CD1c-positive myeloid dendritic cell (primary cell): ENCODE results near the gene ISG15.
"Not testable (repeated sequence)": the region's sequence is repeated elsewhere in the genome, so short reads cannot be mapped to it uniquely, and the experiment has no call there.

Experiments
- DNase-seq: peaks from one replicate; pipeline ENCODE4 v3.0.0-alpha.2; 2016; ENCODE audit errors: extremely low spot score

ISG15 gene

DNA sequence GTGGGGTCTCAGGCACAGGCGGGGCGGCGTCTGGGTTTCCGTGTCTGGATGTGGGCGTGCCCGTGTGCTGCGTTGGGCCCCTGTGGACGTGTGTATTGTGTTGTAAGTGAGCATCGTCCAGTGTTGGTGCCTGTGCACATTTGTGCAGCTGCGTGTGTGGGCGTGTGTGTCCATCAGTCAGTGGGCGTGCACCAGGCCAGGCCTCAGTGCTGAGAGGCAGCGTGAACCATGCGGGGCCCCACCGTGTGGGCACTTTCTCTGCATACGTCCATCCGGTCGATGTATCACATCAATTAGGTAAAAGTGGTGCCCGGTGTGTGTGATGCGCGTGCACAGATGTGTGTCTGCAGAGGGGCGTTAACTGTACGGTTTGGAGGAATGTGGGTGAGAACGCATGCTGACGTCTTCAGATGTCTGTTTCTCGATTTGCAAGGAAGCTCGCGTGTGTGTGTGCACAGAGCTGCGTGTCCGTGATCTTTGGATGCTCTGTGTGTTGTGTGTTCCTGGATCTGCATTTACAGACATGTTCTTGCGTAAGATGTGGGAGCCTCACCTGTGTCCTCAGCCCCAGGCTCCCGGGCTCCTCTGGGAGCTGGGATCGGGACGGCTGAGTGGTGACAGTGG is 31.3 kb downstream of the ISG15 start:
- no peak for DNase-seq

DNA sequence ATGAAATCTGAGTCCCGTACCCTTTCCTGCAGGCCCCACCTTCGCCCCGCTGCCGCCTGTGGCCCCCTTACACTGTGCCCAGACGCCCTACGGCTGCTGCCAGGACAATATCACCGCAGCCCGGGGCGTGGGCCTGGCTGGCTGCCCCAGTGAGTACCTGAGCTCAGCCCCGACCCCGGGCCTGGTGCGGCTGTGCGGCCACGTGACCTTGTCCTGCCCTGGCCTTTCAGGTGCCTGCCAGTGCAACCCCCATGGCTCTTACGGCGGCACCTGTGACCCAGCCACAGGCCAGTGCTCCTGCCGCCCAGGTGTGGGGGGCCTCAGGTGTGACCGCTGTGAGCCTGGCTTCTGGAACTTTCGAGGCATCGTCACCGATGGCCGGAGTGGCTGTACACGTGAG is 31.8 kb downstream of the ISG15 start:
- DNase-seq: no peak

DNA sequence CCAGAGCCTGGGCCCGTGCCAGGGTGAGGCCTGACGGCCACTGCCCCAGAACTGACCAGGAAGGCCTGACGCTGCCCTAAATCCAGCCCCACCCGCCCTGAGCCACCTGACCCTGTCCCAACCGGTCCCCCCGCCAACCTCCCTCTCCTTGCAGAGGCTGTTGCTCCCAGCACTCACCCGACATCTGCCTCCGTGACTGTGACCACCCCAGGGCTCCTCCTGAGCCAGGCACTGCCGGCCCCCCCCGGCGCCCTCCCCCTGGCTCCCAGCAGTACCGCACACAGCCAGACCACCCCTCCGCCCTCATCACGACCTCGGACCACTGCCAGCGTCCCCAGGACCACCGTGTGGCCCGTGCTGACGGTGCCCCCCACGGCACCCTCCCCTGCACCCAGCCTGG is 32.9 kb downstream of the ISG15 start:
- DNase-seq: no peak

DNA sequence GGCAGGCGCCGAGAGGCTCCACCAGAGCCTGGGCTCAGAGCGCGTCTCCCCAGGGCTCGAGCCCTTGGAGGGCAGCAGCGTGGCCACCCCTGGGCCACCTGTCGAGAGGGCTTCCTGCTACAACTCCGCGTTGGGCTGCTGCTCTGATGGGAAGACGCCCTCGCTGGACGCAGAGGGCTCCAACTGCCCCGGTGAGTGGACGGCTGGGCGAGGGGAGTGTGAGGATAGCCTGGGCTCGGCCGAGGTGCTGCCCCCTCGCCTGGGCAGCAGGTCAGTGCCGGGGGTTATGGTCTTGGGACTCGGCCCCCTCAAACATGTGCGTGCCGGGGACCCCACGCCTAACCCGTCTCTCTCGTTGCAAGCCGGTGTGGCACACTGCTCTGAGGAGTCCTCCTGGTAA is 33.5 kb downstream of the ISG15 start:
- no peak for DNase-seq

DNA sequence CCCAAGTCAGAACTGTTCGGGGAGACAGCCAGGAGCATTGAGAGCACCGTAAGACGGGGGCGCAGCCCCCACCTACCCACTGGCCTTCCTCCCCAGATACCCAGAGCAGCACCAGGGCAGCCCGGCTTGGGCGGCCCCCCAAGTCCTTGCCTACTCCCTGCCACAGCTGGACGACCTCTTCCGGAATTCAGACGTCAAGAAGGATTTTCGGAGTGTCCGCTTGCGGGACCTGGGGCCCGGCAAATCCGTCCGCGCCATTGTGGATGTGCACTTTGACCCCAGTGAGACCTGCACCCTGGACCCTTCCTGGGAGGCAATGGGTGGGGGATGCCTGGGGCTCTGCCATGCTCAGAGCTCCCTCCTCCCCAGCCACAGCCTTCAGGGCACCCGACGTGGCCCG is 34.1 kb downstream of the ISG15 start:
- no peak for DNase-seq

DNA sequence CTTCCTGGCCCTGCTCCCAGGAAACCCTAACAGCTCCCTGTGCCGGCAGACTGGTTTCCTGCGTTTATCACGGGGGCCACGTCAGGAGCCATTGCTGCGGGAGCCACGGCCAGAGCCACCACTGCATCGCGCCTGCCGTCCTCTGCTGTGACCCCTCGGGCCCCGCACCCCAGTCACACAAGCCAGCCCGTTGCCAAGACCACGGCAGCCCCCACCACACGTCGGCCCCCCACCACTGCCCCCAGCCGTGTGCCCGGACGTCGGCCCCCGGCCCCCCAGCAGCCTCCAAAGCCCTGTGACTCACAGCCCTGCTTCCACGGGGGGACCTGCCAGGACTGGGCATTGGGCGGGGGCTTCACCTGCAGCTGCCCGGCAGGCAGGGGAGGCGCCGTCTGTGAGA is 34.7 kb downstream of the ISG15 start:
- no peak for DNase-seq

DNA sequence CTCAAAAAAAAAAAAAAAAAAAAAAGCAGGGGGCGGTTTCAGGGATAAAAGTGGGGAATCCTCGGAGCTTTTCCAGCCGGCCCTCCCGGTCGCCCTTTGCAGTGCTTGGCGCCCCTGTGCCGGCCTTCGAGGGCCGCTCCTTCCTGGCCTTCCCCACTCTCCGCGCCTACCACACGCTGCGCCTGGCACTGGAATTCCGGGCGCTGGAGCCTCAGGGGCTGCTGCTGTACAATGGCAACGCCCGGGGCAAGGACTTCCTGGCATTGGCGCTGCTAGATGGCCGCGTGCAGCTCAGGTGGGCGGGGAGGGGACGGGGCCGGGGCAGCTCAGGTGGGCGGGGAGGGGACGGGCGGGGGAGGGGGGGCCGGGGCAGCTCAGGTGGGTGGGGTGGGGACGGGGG is 35.5 kb downstream of the ISG15 start:
- DNase-seq: no peak

DNA sequence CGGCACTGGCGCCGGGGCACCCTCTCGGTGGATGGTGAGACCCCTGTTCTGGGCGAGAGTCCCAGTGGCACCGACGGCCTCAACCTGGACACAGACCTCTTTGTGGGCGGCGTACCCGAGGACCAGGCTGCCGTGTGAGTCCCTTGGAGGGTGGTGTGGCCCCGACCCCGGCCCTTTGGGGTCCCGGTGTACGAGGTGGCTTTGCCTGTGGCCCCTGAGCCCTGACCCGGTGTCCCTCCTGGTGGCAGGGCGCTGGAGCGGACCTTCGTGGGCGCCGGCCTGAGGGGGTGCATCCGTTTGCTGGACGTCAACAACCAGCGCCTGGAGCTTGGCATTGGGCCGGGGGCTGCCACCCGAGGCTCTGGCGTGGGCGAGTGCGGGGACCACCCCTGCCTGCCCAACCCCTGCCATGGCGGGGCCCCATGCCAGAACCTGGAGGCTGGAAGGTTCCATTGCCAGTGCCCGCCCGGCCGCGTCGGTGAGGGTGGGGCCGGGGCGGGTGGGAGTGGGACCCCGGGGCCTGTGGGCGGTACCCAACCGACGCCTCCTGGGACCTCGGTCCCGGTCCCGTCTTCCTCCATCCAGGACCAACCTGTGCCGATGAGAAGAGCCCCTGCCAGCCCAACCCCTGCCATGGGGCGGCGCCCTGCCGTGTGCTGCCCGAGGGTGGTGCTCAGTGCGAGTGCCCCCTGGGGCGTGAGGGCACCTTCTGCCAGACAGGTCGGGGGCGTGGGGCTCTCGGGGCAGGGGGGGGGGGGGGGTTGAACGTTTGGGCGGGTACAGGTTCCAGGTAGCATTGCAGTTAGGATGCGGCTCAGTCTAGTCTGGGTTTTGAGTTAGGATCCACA is 36.2 kb downstream of the ISG15 start:
- no peak for DNase-seq

DNA sequence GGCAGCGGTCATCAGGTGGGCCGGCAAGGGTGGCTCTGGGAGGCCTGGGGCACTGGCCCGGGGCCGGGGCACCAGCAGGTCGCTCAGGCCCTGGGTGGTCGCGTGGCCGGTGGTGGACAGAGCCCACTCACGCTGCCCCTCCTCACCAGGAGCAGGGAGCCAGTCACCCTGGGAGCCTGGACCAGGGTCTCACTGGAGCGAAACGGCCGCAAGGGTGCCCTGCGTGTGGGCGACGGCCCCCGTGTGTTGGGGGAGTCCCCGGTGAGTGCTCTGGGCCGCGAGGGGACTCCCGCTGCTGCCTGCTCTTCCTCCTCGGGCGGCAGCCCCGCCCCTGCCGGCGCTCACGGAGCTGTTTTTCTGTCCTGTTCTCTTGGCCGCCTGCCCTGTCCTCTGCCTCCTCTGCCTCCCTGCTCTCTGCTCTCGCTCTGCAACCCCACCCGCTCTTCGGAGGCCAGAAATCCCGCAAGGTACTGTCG is 37.3 kb downstream of the ISG15 start:
- DNase-seq: no peak

DNA sequence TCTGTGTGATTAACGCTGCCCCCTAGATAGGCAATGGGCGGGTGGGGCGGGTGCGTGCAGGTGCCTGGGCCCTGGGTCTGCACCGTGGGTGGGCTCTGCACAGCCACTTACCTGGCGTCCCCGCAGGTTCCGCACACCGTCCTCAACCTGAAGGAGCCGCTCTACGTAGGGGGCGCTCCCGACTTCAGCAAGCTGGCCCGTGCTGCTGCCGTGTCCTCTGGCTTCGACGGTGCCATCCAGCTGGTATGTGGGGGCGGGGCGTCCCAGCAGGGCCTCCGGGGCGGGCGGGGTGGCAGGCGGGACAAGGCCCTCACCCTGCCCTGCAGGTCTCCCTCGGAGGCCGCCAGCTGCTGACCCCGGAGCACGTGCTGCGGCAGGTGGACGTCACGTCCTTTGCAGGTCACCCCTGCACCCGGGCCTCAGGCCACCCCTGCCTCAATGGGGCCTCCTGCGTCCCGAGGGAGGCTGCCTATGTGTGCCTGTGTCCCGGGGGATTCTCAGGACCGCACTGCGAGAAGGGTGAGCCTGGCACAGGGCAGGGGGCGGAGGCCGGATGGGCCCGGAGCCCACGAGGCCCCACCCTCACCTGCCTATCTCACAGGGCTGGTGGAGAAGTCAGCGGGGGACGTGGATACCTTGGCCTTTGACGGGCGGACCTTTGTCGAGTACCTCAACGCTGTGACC is 38.0 kb downstream of the ISG15 start:
- DNase-seq: no peak

DNA sequence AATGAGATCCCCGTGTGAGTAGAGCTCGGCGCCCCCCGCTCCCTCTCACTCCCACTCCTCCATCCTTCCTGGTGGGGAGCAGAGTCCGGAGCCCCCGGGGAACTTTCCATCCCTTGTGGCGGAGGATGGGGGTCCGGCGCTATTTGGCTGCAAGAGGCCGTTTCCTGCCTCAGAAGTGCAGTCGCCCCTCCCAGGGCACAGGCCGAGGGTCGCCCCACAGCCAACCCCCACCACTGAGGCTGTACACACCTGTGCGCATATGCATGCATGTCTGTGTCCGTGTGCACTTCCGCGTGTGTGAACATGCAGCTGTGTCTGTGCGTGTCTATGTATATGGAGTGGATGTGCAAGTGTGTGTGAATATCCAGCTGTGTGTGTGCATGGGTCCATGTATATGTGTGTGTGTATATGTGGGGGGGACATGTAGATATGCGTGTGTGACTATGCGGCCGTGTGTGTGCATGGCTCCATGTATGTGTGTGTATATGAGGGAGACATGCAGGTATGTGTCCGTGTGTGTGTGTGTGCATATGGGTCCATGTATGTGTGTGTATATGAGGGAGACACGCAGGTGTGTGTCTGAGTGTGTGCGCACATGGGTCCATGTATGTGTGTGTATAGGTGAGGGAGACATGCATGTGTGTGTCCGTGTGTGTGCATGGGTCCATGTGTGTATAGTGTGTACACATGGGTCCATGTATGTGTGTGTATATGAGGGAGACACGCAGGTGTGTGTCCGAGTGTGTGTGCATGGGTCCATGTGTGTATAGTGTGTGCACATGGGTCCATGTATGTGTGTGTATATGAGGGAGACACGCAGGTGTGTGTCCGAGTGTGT is 38.9 kb downstream of the ISG15 start:
- DNase-seq: no peak

DNA sequence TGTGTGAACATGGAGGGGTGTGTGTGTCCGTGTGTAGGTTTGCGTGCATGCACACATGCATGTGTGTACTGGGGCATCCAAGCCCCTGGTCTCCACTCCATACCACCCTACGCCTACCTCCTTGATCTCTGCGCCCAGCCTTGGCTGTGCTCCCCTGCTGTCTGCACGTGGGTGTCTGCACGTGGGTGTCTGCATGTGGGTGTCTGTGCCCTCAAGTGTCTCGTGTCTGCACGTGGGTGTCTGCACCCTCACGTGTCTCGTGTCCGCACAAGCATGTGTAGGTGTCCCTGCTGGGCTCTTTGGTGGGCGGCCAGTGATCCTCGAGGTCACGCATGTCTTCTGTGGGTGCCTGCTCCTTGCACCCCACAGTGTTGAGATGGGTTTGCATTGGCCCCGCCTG is 39.7 kb downstream of the ISG15 start:
- DNase-seq: no peak

DNA sequence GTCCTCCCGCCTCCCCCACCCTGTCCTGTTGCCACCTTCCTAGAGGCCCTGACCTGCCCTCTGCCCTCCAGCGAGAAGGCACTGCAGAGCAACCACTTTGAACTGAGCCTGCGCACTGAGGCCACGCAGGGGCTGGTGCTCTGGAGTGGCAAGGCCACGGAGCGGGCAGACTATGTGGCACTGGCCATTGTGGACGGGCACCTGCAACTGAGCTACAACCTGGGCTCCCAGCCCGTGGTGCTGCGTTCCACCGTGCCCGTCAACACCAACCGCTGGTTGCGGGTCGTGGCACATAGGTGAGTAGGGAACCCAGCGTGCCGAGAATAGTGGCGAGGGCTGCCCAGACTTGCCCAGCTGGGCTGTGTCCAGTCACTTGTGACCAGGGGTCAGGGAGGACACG is 40.4 kb downstream of the ISG15 start:
- DNase-seq: no peak

DNA sequence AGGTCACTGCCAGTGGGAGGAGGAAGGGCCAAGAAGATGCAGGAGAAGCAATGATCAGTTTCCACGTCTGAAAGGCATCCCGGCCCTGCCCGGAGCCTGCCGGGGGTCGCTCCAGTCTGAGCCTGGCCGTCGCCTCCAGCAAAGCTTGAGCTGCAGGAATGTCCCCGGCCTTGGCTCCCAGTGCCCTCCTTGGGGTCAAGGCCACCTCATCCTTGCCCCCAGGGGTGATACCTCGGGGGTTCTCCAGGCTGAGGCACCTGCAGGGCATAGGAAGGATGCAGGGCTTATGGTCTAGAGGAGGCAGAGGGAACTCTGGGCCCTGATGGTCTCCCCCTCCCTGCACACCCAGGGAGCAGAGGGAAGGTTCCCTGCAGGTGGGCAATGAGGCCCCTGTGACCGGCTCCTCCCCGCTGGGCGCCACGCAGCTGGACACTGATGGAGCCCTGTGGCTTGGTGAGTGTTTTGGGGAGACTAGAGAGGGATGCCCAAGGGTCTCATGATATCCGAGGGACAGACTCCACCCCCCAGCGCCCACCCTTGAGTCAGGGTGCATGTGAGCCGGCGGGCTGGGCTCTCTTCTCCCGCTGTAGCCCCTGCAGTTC is 40.9 kb downstream of the ISG15 start:
- DNase-seq: no peak

DNA sequence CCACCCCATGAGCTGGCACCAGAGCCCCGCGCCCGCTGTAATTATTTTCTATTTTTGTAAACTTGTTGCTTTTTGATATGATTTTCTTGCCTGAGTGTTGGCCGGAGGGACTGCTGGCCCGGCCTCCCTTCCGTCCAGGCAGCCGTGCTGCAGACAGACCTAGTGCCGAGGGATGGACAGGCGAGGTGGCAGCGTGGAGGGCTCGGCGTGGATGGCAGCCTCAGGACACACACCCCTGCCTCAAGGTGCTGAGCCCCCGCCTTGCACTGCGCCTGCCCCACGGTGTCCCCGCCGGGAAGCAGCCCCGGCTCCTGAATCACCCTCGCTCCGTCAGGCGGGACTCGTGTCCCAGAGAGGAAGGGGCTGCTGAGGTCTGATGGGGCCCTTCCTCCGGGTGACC is 41.7 kb downstream of the ISG15 start:
- DNase-seq: no peak

DNA sequence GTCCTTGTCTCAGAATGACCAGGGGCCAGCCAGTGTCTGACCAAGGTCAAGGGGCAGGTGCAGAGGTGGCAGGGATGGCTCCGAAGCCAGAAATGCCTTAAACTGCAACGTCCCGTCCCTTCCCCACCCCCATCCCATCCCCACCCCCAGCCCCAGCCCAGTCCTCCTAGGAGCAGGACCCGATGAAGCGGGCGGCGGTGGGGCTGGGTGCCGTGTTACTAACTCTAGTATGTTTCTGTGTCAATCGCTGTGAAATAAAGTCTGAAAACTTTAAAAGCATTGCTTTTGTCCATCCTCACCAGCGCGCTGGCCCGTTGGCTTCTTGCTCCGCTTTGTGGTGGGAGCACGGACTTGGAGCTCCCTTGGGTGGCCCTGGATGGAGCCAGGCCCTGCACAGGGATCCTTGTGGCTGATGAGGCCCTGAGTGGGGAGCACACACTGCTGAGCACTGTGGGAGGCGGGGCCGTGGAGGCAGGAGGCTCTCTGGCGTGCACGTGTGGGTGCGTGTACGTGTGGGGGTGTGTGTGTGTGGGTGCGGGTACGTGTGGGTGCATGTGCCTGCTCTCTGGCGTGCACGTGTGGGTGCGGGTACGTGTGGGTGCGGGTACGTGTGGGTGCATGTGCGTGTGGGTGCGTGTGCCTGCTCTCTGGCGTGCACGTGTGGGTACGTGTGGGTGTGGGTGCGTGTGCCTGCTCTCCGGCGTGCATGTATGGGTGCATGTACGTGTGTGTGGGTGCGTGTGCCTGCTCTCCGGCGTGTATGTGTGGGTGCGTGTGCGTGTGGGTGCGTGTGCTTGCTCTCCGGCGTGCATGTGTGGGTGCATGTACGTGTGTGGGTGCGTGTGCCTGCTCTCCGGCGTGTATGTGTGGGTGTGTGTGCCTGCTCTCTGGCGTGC is 42.8 kb downstream of the ISG15 start:
- no peak for DNase-seq

DNA sequence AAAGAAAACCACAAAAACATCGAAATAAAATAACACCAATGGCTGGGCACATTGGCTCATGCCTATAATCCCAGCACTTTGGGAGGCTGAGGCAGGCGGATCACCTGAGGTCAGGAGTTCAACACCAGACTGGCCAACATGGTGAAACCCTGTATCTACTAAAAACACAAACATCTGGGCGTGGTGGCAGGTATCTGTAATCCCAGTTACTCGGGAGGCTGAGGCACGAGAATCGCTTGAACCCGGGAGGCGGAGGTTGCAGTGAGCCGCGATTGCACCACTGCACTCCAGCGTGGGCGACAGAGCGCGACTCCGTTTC is 44.4 kb downstream of the ISG15 start:
- not testable (repeated sequence) for DNase-seq

DNA sequence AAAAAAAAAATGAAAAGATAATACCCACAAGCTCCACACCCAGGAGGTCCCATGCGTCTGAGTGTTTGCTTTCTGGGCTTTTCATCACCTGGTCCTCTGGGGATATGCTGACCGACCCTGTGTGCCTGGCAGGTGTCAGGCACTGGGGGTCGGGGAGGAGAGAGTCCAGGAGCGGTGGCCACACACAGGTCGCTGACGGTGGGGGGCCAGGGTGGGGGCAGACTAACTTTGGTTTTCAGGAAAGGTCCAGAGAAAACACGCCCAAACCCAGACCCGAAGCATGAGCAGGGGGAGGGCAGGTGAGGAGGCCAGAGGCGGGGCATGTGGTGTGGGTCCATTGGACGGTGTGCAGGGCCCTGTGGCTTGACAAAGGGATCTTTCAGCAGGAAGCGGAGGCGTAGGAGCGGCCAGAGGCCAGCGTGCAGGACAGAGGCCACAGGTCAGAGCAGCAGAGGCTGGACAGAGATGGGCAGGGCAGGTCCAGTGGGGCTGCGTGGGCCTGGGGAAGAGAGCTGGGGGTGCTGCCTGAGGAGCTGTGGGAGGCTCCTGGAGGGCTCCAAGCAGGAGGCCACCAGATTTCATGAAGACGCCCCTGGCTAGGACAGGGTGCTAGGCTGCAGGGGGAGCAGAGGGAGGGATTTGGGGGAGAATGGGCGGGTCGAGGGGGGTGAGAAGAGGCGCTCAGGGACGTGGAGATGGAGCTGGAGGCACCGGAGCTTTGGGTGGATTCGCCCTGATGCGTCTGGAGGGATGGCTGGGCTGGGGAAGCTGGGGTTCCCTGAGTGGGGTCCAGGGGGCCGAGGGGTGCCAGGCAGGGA is 45.0 kb downstream of the ISG15 start:
- no peak for DNase-seq

DNA sequence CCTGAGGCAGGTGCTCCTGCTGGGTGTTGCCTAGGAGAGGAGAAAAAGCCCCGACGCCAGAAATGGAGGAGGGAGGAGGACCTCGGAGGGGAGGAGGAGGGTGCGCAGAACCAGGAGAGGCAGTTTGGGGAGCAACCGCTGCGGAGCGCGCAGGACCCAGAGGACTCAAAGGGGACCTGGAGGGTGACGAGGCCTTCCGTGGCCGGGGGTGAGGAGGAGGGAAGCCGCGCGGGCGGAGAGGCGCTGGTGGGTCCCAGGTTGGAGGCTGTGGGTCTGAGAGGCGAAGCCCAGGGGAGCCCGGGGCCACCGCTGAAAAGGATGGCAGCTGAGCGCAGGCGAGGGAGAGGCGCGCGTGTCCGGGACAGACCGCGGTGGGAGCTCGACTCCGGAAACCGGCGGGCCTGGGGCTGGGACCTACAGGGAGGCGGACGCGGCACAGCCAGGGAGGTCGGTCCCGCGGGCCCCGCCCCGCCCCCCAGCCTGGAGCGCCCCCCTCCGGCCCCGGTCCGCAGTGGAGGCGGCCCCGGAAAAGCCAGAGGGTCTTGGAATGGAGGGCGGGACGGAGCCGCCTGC is 45.7 kb downstream of the ISG15 start:
- peak; percentile 29 for DNase-seq
